Left kidney (tissue), 2 donors: ENCODE data around the gene PCNX1. TPM values are rescaled to one million over a fixed set of nuclear protein-coding genes. Genes with fewer than 3 reads are reported as not detected.

Source experiments
- DNase-seq: peaks from one replicate; pipeline ENCODE4 v3.0.0-alpha.2; 2013
- polyA plus RNA-seq: library from polyadenylated mRNA; unstranded; fragments of 120-200 nt; gene quantifications from one replicate; pipeline ENCODE4 v1.2.1, GENCODE V29; 2013; ENCODE audit not compliant: insufficient read length

Gene PCNX1
- polyA plus RNA-seq, 1 donor: 55.4 TPM

DNA sequence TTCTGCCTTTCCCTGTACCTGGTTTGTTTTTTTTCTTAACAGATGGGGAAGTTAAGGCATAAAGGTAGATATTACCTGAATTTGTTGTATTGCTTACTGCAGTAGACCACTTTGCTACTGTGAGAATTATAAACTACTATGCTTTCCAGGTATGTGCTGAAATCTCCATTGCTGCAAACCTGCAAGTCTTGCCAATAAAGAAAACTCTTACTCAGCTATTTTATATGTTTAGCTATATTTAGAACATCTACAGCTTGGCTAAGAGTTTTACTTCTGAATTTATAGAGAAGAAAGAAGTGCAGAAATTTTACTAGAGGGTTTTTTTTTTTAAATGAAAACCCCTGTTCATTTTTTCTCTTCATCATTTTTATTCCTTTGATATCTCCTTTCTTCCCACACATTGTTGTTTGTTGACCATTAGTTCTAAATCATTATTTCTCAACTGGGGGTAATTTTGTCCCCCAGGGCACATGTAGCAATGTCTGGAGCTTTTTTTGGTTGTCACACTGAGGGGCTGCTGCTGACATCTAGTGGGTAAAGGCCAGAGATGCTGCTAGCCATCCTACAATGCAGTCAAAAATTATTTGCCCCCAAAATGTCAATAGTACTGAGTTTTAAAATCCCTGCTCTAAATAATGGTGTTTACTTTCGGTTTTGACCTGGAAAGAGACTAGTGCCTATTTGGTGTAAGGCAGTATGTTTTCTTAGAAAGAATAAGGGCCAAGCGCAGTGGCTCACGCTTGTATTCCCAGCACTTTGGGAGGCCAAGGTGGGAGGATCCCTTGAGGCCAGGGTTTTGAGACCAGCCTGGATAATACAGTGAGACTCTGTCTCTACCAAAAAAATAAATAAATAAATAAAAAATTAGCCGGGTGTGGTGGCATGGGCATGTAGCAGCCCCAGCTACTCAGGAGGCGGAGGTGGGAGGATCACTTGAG lies 48.6 kb downstream of the PCNX1 start:
- no peak for DNase-seq

DNA sequence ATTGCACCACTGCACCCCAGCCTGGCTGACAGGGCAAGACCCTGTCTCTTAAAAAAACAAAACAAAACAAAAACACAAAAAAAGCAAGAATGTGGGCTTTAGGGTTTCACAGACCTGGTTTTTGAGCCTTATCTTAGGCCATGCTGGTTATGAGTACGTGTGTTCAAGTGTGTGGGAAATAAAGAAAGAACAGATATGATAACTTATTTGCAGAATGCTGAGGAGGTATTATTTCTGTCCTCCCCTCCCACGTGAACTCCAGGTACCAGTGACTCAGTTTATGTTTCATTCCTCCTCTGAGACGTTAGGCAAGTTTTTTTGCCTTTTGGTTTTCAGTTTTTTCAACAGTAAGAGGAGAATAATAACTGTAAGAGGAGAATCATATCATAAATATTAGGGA lies 49.3 kb downstream of the PCNX1 start:
- DNase-seq: no peak

DNA sequence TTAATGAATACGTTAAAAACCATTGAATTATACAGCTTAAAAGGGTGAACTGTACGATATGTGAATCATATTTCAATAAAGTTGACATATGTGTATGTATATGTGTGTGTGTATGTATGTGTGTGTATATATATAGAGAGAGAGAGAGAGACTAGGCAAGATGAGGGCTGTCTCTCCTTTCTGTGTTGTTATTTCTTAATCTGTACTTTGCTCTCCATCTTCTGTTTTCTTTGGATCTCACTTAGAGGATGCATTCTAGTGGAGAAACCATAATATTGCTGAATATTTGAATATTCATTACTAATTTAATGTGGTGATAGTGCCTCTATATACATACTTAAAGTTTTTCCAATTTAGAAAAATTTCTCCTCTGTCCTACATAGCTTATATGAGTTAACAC lies 50.5 kb downstream of the PCNX1 start:
- no peak for DNase-seq

DNA sequence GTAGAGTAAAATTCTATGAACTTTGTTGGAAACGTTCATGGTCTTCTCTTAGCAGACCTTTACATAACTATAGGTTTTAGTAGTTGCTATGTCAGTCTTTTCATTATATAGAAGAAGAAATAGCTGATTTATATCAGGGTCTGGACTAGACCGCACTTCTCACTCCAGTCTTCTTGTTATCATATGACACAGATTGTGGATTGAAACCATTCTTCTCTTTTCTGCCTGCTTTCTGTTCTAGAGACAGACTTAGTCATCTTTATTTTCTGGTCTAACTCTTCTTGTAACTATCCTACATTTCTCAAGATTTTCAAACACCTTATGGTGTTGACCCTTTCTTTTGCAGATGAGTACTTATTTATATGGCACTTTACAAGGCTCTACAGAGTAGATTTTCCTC lies 55.7 kb downstream of the PCNX1 start:
- no peak for DNase-seq

DNA sequence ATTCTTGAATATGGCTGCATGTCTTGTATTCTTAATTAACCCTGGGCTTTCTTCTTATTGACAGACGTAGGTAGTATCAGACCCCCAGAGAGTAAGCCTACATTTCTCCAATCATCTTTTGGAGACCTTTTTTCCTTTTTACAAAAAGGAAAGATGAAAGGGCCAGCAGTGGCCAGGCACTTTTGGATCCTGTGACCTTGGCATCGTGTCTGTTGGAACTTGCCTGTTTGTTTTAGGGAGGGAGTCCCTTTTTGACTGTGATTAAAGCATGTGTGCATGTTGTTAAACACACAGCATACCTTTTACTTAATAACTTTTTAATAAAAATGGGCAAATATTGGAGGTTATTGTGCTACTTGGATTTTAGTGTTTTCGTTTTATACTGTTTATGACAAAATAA lies 57.2 kb downstream of the PCNX1 start:
- no peak for DNase-seq

DNA sequence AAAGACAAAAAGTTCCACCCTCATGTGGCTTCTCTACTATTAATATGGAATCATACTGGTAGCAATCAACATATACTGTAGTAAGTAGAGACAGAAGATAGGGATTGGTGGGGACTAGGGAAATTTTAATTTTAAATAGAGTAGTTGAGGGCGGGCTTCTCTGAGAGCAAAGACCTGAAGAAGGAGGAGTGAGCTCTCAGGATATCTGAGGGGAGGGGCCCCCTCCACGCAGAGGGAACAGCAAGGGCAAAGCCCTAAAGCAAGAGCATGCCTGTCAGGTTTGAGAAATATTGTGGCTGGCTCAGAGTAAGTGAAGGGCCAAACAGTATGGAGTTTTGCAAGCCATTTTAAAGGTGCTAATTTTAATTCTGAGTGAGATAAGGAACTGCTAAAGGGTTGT lies 64.3 kb downstream of the PCNX1 start:
- no peak for DNase-seq

DNA sequence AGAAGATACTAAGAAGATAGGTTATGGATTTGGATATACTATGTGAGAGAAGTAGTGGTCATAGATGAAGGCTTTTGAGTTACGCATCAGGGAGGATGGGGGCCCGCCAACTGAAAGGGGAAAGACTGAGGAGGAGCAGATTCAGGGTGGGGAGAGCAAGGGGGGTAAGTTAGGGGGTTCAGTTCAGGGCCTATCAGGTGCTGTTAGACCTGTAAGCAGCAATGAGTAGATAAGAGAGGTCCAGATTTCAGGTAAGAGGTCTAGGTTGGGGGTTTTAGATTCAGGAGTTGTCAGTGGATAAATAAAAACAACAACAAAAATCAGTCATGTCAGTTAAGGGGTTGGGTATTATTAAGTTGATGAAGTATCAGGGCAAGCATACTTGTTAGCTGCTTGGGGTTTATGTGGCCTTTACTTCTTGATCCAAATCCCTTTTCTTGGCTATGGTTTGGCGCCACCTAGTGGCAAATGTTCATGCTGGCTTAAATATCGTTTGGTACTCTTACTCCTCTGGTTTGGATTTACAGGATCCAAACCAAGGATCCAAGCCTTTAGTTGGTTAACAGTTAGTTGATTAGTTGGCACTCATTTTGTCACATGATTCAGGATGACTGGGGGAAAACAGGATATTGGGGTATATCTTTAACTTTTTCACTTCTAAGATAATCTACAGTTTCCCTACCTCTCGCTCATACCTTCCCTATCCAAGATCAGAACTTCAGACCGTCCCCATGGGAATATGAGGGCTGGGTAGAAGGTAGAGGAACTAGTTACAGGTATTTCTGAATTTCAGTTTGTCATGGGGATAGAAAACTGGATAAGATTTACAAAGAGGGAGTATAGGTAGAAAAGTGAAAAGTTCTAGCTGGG lies 65.1 kb downstream of the PCNX1 start:
- peak; percentile 89 for DNase-seq

DNA sequence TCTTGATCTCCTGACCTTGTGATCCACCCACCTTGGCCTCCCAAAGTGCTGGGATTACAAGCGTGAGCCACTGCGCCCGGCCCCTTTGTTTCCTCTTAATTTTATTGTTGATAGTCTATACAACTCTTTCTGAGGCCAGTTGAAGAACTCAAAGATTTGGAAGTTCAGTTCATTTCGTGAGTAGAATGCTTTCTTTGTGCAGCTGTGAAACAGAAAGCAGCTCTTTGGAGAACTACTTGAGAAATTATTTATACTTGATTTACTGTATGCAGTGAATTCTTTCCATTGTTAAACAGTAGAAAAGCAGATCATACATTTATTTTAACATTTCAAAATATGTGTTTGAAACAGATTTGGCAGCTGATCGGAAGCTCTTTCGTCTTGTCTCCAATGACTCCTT lies 69.3 kb downstream of the PCNX1 start:
- no peak for DNase-seq

DNA sequence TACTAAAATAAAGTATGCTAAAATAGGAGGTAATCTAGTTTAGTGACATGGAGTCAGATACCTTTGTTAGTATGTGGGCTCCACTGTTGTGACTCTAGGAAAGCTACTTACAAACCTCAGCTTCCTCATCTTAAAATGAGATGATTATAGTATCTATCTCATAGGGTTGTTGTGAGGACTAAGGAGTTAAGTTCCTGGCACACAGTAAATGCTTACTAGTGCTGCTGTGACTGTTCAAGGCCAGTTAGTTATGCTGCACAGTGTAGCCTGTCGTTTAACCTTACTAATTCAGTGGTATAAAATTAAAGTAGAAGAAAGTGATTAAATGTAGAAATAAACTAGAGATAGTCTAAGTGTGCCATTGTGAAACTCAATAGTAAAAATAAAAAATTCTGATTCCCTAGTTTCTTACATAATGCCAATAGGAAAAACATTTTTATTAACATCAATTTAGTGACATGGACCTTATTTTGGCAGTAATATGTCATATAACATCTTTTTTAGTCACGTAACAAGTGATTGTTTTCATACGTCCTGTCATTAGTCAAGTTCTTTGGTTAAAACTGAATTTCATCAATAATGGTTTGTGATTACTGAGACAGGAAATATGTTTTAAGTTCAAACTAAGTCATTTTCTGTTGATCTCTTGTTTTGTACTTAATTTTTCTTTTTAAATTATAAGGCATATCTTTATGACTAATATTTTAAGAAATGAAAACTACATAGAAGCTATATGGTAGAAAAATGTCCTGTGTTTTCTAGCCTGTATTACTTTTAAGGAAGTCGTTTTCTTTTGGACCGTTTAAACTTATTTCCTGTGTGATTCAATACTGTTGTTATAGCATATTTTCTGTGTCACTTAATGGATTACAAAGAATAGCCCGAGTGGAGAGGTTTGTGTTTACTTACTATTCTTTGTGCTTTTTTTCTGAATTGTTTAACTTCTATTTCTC lies 74.0 kb downstream of the PCNX1 start:
- no peak for DNase-seq

DNA sequence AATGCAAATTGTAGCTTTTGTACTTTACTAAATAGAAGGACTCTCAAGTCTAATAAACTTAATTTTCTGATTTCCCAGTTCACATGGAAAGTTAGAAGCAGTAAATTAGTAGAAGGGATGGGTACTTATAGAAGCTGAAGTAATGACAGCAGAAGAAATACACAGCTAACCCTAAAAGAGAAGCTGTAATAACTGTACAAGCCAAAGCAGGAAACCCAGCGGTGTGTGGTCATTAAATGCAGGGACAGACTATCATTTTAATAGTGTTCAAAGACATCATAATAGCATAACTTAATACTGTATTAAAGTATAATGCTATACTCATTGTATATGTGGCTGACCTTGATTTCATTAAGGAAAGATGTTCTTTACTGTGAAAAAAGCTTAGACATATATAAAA lies 74.9 kb downstream of the PCNX1 start:
- no peak for DNase-seq

DNA sequence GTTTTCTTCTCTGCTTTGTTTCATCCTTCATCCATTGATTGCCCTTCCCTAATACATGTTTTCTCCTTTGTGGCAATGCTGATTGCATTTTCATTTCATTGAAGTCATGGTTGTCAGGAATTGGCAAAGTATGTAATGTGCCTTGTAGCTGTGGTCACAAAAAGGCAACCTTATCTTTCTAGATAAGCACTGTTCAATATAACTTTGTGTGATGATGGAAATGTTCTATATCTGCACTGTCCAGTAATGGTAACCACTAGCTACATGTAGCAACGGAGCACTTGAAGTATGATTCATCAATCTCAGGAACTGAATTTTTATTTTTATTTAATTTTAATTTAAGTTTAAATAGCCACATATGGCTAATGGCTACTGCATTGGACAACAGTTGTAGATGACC lies 79.8 kb downstream of the PCNX1 start:
- no peak for DNase-seq

DNA sequence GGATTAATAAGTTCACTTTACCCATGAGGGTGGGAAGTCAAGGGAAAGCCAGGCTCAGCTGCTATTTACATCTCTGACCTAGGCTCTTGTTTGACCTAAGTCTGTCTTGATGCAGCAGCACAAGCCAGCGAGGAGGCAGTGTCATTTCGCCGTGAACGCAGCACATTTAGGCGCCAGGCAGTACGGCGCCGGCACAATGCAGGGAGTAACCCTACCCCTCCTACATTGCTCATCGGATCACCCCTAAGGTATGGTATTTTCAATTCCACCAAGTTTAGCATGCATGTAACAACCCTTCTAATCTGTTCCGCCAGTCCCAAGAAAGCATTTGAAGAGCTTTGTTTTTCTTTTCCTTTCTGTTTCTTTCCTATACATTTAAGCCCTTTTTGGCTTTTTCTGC lies 81.2 kb downstream of the PCNX1 start:
- DNase-seq: no peak

DNA sequence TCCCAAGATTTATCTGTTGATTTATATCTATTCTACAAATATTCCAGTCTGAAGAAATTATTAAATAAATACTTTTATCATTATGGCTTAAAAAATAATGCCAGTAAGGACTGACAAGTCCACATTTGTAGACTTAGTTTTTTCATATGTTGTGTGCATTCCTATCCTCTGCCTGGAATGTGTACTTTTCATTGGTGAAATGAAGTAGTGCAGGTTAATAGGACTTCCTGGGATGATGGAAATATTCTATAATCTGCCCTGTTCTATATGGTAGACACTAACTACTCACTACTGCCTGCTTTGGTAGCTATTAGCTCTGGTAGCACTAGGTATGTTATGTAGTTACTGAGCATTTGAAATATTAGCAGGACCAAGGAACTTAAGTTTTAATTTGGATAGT lies 86.7 kb downstream of the PCNX1 start:
- DNase-seq: no peak

DNA sequence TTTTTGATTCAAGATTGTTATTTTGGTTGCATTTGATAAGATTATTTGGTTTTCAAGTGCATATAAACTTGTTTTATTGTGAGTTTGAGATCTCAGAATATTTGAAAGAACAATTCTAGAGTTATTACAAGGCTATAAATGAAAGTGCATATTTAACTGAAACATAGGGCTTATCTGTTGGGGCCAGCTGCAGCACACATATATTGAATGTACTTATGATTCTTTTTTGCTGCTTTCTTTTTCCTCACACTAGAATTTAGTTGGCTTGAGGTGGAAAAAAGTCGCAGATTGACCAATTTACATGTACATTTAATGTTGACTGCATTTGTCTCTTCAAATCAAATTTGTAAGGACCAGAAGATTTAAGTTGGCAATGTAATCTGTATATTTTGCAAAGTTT lies 88.0 kb downstream of the PCNX1 start:
- no peak for DNase-seq

DNA sequence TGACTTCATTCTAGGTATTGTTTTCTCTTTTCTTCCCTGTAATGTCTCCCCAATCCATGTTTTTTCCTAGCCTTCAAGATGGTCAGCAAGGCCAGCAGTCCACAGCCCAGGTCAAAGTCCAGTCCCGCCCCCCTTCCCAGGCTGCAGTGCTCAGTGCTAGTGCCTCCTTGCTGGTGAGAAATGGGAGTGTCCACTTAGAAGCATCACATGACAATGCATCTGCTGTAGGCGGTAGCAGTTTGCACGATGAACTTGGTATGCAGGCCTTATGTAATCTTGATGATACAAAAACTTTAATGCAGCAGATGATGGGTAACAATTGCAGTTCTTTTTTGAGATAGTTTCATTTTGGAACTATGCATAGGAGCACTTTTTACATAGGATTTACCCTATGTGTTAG lies 88.4 kb downstream of the PCNX1 start:
- DNase-seq: no peak

DNA sequence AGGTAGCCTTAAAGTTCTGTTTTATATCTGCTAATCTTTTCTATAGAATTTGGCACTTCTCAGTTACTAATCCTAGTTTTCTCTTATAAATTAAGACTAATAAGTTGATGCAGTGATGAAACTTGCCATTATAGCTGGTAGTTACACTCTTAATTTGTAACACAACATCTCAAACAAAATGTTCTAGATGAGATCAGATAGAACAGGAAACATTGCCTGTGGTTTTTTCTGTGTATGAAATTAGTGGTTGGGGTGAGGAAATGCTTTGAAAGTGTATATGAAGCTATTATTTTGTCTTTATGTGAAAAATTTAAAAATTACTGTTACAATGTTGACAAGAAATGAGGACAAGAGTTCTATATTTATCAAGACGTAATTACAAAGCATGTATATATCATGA lies 91.9 kb downstream of the PCNX1 start:
- DNase-seq: no peak

DNA sequence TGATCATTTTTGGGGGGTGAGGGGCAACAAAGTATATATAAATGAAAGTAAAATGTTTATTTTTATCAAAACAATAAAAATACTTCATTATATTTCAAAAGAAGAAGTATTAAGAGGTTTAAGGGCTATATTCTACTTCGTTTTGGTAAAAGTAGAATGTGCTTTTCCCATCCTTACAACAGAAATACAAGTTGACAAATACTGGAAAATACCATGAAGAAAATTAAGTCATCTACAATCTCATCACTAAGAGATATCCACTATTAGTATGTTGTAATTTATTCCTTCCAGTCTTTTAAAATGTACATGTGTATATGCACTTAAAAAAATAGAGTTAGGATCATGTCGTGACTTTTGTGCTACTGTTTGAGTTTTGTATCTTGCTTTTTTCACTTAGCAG lies 92.8 kb downstream of the PCNX1 start:
- DNase-seq: no peak

DNA sequence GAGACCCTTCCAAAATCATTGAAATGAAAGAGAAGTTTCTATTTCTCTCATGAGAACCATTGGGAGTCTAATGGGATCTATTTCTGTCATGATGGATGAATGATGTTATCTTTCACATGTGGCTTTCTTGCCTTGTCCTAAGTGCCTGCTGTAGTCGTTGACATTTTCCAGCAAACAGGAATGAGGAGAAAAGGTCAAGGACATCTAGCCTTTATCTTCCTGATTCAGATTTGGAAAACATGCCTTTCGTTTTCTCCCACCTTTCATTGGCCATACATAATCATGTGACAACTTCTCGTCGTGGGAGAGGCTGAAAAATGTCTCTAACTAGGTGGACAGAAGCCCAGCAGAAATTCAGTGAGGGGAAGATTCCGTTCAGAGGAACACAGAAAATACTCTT lies 94.5 kb downstream of the PCNX1 start:
- DNase-seq: no peak

DNA sequence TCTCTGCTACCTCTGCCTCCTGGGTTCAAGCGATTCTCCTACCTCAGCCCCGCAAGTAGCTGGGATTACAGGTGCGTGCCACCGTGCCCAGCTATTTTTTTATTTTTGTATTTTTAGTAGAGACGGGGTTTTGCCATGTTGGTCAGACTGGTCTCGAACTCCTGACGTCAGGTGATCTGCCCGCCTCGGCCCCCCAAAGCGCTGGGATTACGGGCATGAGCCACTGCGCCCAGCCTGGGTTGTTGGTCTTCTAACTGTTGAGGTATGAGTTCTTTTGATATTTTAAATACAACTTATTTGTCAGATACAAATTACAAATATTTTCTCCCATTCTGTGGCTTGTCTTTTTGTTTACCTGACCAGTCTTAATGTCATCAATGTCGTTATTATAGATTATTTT lies 95.9 kb downstream of the PCNX1 start:
- DNase-seq: no peak

DNA sequence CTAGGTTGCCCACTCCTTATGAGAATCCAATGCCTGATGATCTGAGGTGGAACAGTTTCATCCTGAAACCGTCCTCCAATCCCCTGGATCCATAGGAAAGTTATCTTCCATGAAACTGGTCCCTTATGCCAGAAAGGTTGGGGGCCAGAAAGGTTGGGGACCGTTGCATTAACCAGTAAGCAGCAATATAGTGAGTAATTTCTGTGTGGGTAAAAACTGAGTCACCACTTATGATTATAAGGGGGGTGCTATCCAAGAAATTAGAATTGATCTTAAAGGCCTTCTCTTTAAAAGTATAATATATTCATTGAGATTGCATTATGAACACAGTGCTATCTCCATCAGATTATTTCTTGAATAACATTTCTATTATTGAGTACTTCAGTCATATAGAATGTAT lies 97.2 kb downstream of the PCNX1 start:
- no peak for DNase-seq

DNA sequence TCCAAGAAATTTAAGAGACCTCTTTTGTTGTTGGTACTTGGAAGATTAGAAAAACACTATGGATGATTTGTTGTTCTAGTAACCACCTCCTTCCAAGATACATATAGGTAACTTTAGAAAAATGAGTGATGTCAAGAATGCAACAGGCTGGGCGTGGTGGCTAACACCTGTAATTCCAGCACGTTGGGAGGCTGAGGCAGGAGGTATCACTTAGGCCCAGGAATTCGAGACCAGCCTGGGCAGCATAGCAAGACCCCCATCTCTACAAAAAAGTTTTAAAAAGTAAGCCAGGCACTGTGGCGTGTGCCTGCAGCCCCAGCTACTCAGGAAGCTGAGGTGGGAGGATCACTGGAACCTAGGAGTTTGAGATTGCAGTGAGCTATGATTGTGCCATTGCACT lies 97.8 kb downstream of the PCNX1 start:
- no peak for DNase-seq

DNA sequence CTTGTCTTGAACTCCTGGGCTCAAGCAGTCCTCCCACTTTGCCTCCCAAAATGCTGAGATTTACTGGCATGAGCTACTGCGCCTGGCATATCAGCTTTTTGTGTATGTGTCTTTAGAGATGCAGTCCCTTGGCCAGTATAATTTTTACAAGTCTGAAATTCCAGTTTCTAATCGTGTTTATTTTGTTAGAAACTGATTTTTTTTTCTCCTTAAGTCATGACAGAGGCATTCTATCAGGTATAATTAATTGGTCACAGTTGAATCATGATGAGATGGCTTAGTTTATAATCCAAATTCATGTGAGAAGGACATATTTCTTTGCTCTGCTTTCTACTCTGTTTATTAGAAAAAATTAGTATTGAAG lies 98.9 kb downstream of the PCNX1 start:
- DNase-seq: no peak
